ENCODE measurements around the gene COBL.

Gene COBL

GRCh38 chr7:51175316-51175991 lies 141.2 kb downstream of the COBL start:
- Histone ChIP-seq H3K36me3 (no peaks in the 10 kb centered on the region), H3K27me3 (peaks cover 0 to 9% of the 10 kb centered on the region in 2 donors), H3K9me3 (no peaks in the 10 kb centered on the region), H3K27ac (no peak overlapping the region), H3K4me3 (no peak overlapping the region), H3K4me1 (no peaks in the 10 kb centered on the region)
- no peak for DNase-seq
- no peak for TF ChIP-seq CTCF (IDR thresholded peaks at IDR 0.05)
- intact Hi-C loops (cut with DNase I; ENCODE audit: low total_unique reads), result no loop called here

GRCh38 chr7:51165337-51165736 lies 151.3 kb downstream of the COBL start:
- intact Hi-C loops (cut with DNase I; ENCODE audit: low total_unique reads), result no loop called here
- Histone ChIP-seq H3K27me3 (peaks cover 0 to 6% of the 10 kb centered on the region in 2 donors), H3K27ac (no peak overlapping the region), H3K36me3 (no peaks in the 10 kb centered on the region), H3K4me1 (no peaks in the 10 kb centered on the region), H3K9me3 (no peaks in the 10 kb centered on the region), H3K4me3 (no peak overlapping the region)
- DNase-seq, result no peak
- TF ChIP-seq CTCF (IDR thresholded peaks at IDR 0.05), result no peak

GRCh38 chr7:51162724-51163329 lies 153.8 kb downstream of the COBL start:
- peak; percentile 61 to 73 for TF ChIP-seq CTCF (IDR thresholded peaks at IDR 0.05)
- no peak overlapping the region for H3K4me3 ChIP-seq
- intact Hi-C loops (cut with DNase I; ENCODE audit: low total_unique reads), result no loop called here
- no peak overlapping the region for H3K27ac ChIP-seq
- H3K4me1 ChIP-seq, result no peaks in the 10 kb centered on the region
- H3K27me3 ChIP-seq, result peaks cover 0 to 9% of the 10 kb centered on the region in 2 donors
- no peaks in the 10 kb centered on the region for H3K9me3 ChIP-seq
- DNase-seq, result peak in 1 of 2 donors; percentile 69
- H3K36me3 ChIP-seq, result no peaks in the 10 kb centered on the region

- Histone ChIP-seq H3K9me3 (no peaks in the 10 kb centered on the region), H3K27me3 (peaks cover 0 to 11% of the 10 kb centered on the region in 2 donors), H3K4me3 (no peak overlapping the region), H3K27ac (no peak overlapping the region), H3K4me1 (no peaks in the 10 kb centered on the region), H3K36me3 (no peaks in the 10 kb centered on the region)
- no peak for TF ChIP-seq CTCF (IDR thresholded peaks at IDR 0.05)
- no peak for DNase-seq
- intact Hi-C loops (cut with DNase I; ENCODE audit: low total_unique reads), result no loop called here
These were observed 154.7 kb downstream of the COBL start for GRCh38 chr7:51161937-51162336.

- no peak overlapping the region for H3K4me3 ChIP-seq
- TF ChIP-seq CTCF (IDR thresholded peaks at IDR 0.05), result peak; percentile 84 to 96
- peaks cover 0 to 13% of the 10 kb centered on the region in 2 donors for H3K27me3 ChIP-seq
- H3K36me3 ChIP-seq, result no peaks in the 10 kb centered on the region
- no peaks in the 10 kb centered on the region for H3K9me3 ChIP-seq
- DNase-seq, result peak in 1 of 2 donors; percentile 58
- intact Hi-C loops (cut with DNase I; ENCODE audit: low total_unique reads), result no loop called here
- no peak overlapping the region for H3K27ac ChIP-seq
- H3K4me1 ChIP-seq, result no peaks in the 10 kb centered on the region
These were observed 155.5 kb downstream of the COBL start for GRCh38 chr7:51160990-51161615.
